ENCODE measurements around the gene GABRP. TPM values are rescaled to one million over a fixed set of nuclear protein-coding genes. Genes with fewer than 3 reads are reported as not detected.
"Not testable (repeated sequence)": the region's sequence is repeated elsewhere in the genome, so short reads cannot be mapped to it uniquely, and the experiment has no call there.

Gene GABRP
- total RNA-seq, 1 experiment from 2014 or later: 1.5 TPM

DNA sequence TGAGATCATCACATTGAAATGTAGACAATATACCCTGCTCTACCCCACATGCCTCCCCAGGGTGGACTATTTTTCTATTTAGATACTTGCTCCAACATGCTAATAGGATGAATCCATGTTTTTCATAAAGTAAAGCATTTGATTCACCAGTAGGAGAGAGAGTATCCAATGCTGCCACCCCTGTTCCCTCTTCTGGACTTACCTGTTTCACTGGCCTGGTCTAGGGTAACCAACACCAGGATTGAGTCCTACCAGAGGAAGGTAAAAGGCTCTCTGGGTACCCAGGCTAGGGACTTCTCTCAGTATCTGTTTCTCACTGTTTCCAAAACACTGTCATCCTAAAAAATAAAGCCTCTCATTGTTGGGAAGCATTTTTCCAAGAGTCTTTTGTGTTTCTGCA, 30.2 kb upstream of the GABRP start:
- H4K20me1 ChIP-seq (ENCODE audit: control insufficient read depth, insufficient read depth, insufficient read length): no peaks in the 10 kb centered on the region
- H3K79me2 ChIP-seq (ENCODE audit: insufficient read depth, low read length): no peaks in the 10 kb centered on the region
- peaks cover 2% of the 10 kb centered on the region; the same call in 1 of the 2 replicates for H3K4me1 ChIP-seq (ENCODE audit: insufficient read depth, low read length)
- no peaks in the 10 kb centered on the region; a peak in 2 of 7 replicates for H3K36me3 Mint-ChIP-seq (ENCODE audit: insufficient read depth in 1 of 3, low read depth in 3 of 3)
- peaks cover 3% of the 10 kb centered on the region for H3K27me3 Mint-ChIP-seq (ENCODE audit: low read depth)
- H3K18ac ChIP-seq (ENCODE audit: insufficient read length, low read depth, low read length): no peak overlapping the region
- no peak overlapping the region for H2BK20ac ChIP-seq (ENCODE audit: low read depth, low read length, poor library complexity, severe bottlenecking)
- no peak overlapping the region for H3K56ac ChIP-seq (ENCODE audit: insufficient read length, low read depth, low read length)
- H3K9me3 ChIP-seq (ENCODE audit: control insufficient read depth, low read depth, low read length): no peaks in the 10 kb centered on the region
- H3K9me3 Mint-ChIP-seq: peaks cover 0 to 4% of the 10 kb centered on the region in 2 experiments; a peak in 2 of 5 replicates
- TF ChIP-seq, protein P1, sequence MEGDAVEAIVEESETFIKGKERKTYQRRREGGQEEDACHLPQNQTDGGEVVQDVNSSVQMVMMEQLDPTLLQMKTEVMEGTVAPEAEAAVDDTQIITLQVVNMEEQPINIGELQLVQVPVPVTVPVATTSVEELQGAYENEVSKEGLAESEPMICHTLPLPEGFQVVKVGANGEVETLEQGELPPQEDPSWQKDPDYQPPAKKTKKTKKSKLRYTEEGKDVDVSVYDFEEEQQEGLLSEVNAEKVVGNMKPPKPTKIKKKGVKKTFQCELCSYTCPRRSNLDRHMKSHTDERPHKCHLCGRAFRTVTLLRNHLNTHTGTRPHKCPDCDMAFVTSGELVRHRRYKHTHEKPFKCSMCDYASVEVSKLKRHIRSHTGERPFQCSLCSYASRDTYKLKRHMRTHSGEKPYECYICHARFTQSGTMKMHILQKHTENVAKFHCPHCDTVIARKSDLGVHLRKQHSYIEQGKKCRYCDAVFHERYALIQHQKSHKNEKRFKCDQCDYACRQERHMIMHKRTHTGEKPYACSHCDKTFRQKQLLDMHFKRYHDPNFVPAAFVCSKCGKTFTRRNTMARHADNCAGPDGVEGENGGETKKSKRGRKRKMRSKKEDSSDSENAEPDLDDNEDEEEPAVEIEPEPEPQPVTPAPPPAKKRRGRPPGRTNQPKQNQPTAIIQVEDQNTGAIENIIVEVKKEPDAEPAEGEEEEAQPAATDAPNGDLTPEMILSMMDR (conservative IDR thresholded peaks at IDR 0.05): no peak
- no peak overlapping the region for H3K4me2 ChIP-seq (ENCODE audit: insufficient read depth, insufficient read length, low read length)
- DNase-seq: no peak
- H3K27me3 ChIP-seq (ENCODE audit: insufficient read depth, low read length): no peaks in the 10 kb centered on the region
- no peak overlapping the region for H4K91ac ChIP-seq (ENCODE audit: insufficient read length, low read depth, low read length)
- H4K8ac ChIP-seq (replicated peaks; ENCODE audit: insufficient read length, low read depth, low read length): no peak overlapping the region
- H3K27ac Mint-ChIP-seq: no peak overlapping the region
- H3K23me2 ChIP-seq (ENCODE audit: insufficient read length, low read depth, low read length, poor library complexity, severe bottlenecking): no peaks in the 10 kb centered on the region
- H3K4ac ChIP-seq (ENCODE audit: low read depth, low read length): no peak overlapping the region
- no peak overlapping the region for H4K5ac ChIP-seq (ENCODE audit: insufficient read length, low read depth, low read length)
- H2BK12ac ChIP-seq (ENCODE audit: insufficient read length, low read depth, low read length): no peak overlapping the region
- no peak overlapping the region for H3T11ph ChIP-seq (ENCODE audit: low read length)
- peaks cover 19 to 37% of the 10 kb centered on the region in 2 experiments for H3K4me1 Mint-ChIP-seq
- no peaks in the 10 kb centered on the region for H3K79me1 ChIP-seq (ENCODE audit: insufficient read depth, low read depth, low read length, poor library complexity, severe bottlenecking)
- no peak overlapping the region for H3K4me3 Mint-ChIP-seq
- no peak overlapping the region for H3K27ac ChIP-seq (ENCODE audit: insufficient read length, low read depth, low read length)
- no peak overlapping the region for H3K9ac ChIP-seq (ENCODE audit: extremely low read depth, insufficient read length, low read length)
- H2BK5ac ChIP-seq (ENCODE audit: insufficient read length, low read length): no peak overlapping the region
- H2AFZ ChIP-seq (ENCODE audit: low read length): no peak overlapping the region
- no peak overlapping the region for H3K14ac ChIP-seq (ENCODE audit: insufficient read depth, low read length)
- no peak overlapping the region for H2AK5ac ChIP-seq (ENCODE audit: insufficient read length, low read length)
- H3K23ac ChIP-seq (ENCODE audit: insufficient read length, low read depth, low read length): no peak overlapping the region
- no peak overlapping the region for H2BK15ac ChIP-seq (ENCODE audit: low read depth, low read length)
- H2BK120ac ChIP-seq (ENCODE audit: low read depth, low read length, poor library complexity, severe bottlenecking): no peak overlapping the region

DNA sequence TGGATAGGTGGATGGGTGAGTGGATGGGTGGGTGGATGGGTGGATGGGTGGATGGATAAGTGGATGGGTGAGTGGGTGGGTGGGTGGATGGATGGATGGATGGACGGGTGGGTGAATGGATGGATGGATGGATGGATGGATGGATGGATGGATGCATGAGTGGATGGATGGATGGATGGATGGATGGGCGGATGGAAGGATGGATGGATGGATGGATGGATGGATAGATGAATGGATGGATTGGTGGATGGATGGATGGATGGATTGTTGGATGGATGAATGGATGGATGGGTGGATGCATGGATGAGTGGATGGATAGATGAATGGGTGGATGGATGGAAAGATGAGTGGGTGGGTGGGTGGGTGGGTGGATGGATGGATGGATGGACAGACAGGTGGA, 29.0 kb upstream of the GABRP start:
- not testable (repeated sequence) for H4K5ac ChIP-seq (ENCODE audit: insufficient read length, low read depth, low read length); H3K23ac ChIP-seq (ENCODE audit: insufficient read length, low read depth, low read length); H3K79me1 ChIP-seq (ENCODE audit: insufficient read depth, low read depth, low read length, poor library complexity, severe bottlenecking); H4K8ac ChIP-seq (replicated peaks; ENCODE audit: insufficient read length, low read depth, low read length); H3K9me3 ChIP-seq (ENCODE audit: control insufficient read depth, low read depth, low read length); H3K14ac ChIP-seq (ENCODE audit: insufficient read depth, low read length); H3K4ac ChIP-seq (ENCODE audit: low read depth, low read length); H3K27me3 ChIP-seq (ENCODE audit: insufficient read depth, low read length); H3K27ac ChIP-seq (ENCODE audit: insufficient read length, low read depth, low read length); DNase-seq; H3K79me2 ChIP-seq (ENCODE audit: insufficient read depth, low read length); H2AK5ac ChIP-seq (ENCODE audit: insufficient read length, low read length); H2BK5ac ChIP-seq (ENCODE audit: insufficient read length, low read length); H3K27ac Mint-ChIP-seq; H3K18ac ChIP-seq (ENCODE audit: insufficient read length, low read depth, low read length); H3K4me3 Mint-ChIP-seq; H2AFZ ChIP-seq (ENCODE audit: low read length); H2BK12ac ChIP-seq (ENCODE audit: insufficient read length, low read depth, low read length); H3K56ac ChIP-seq (ENCODE audit: insufficient read length, low read depth, low read length); H3K23me2 ChIP-seq (ENCODE audit: insufficient read length, low read depth, low read length, poor library complexity, severe bottlenecking); H3K4me1 ChIP-seq (ENCODE audit: insufficient read depth, low read length); H3K4me2 ChIP-seq (ENCODE audit: insufficient read depth, insufficient read length, low read length); H3K27me3 Mint-ChIP-seq (ENCODE audit: low read depth); H3K9ac ChIP-seq (ENCODE audit: extremely low read depth, insufficient read length, low read length); H4K91ac ChIP-seq (ENCODE audit: insufficient read length, low read depth, low read length); H2BK15ac ChIP-seq (ENCODE audit: low read depth, low read length); H2BK20ac ChIP-seq (ENCODE audit: low read depth, low read length, poor library complexity, severe bottlenecking); H4K20me1 ChIP-seq (ENCODE audit: control insufficient read depth, insufficient read depth, insufficient read length); H3K36me3 Mint-ChIP-seq (ENCODE audit: insufficient read depth in 1 of 3, low read depth in 3 of 3); H3K9me3 Mint-ChIP-seq; H3T11ph ChIP-seq (ENCODE audit: low read length); H2BK120ac ChIP-seq (ENCODE audit: low read depth, low read length, poor library complexity, severe bottlenecking)
- no CpG with 5 or more reads among the region's 2 CpGs for WGBS (ENCODE audit: extremely low coverage, insufficient read length, low lambda C conversion rate)
- H3K4me1 Mint-ChIP-seq: peaks cover 13 to 35% of the 10 kb centered on the region in 2 experiments
